Measurements from ENCODE around the gene NQO1. TPM values are rescaled to one million over a fixed set of nuclear protein-coding genes. Genes with fewer than 3 reads are reported as not detected.

NQO1 gene
- total and polyA plus RNA-seq, 2 of the 13 experiments (the other 11 are each of a cell fraction or from before 2014, with no cell fraction given): 464 to 1,060 TPM

DNA sequence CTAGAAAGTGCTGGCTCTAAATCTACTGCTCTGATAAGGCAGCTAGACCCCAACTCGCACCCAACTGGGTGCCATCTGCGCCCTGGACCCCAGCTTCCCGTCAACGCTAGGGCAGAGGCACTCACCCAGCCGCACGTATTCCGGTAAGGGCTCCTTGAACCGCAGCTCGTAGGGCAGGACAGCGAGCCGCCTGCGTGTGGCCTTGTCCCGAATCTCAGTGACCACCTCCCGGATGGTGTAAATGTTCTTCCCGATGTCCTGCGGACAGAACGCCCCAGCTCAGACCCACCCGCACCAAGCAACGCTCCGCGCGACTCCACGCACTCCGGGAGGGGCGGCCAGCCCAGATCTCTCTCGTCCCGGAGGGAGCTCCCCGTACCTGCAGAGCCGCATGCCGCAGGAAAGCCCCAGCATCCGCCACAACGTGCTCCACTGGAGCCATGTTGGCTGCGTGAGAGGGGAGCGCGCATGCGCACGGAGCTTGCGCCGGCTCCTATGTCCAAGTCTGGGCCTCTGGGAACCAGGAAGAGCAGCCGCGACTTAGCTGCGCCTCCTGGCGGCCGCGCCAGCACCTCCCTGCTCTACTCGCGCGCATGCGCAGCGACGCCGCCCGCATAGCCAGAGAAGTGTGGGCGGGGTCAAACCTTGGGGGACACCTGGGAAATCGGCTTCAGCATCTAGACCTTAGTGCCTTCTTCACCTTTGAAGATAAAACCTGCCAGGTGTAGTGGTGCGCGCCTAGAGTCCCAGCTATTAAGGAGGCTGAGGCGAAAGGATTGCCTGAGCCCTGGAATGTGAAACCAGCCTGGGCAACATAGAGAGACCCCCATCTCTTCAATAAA lies 28.3 kb upstream of the NQO1 start, which contains the start of gene NOB1 (continued):
- TF ChIP-seq, protein P1, sequence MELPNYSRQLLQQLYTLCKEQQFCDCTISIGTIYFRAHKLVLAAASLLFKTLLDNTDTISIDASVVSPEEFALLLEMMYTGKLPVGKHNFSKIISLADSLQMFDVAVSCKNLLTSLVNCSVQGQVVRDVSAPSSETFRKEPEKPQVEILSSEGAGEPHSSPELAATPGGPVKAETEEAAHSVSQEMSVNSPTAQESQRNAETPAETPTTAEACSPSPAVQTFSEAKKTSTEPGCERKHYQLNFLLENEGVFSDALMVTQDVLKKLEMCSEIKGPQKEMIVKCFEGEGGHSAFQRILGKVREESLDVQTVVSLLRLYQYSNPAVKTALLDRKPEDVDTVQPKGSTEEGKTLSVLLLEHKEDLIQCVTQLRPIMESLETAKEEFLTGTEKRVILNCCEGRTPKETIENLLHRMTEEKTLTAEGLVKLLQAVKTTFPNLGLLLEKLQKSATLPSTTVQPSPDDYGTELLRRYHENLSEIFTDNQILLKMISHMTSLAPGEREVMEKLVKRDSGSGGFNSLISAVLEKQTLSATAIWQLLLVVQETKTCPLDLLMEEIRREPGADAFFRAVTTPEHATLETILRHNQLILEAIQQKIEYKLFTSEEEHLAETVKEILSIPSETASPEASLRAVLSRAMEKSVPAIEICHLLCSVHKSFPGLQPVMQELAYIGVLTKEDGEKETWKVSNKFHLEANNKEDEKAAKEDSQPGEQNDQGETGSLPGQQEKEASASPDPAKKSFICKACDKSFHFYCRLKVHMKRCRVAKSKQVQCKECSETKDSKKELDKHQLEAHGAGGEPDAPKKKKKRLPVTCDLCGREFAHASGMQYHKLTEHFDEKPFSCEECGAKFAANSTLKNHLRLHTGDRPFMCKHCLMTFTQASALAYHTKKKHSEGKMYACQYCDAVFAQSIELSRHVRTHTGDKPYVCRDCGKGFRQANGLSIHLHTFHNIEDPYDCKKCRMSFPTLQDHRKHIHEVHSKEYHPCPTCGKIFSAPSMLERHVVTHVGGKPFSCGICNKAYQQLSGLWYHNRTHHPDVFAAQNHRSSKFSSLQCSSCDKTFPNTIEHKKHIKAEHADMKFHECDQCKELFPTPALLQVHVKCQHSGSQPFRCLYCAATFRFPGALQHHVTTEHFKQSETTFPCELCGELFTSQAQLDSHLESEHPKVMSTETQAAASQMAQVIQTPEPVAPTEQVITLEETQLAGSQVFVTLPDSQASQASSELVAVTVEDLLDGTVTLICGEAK (IDR thresholded peaks at IDR 0.05): no peak
- TF ChIP-seq, protein P1 (CRISPR knock-in tag; IDR thresholded peaks at IDR 0.05): peak; percentile 92
- TF ChIP-seq ARHGAP35 (CRISPR knock-in tag; IDR thresholded peaks at IDR 0.05; ENCODE audit: borderline replicate concordance): peak; percentile 81
- no peak; the same call in 1 of the 2 replicates for TF ChIP-seq NFE2L2 (IDR thresholded peaks at IDR 0.05; ENCODE audit: low read length)
- peak; percentile 92 for TF ChIP-seq RXRA (CRISPR knock-in tag; IDR thresholded peaks at IDR 0.05)
- peak; percentile 93; the same call in 1 of the 2 replicates for TF ChIP-seq TMF1 (CRISPR knock-in tag; IDR thresholded peaks at IDR 0.05; ENCODE audit: low read depth)
- no peak; the same call in 1 of the 2 replicates for TF ChIP-seq SMAD1 (CRISPR knock-in tag; IDR thresholded peaks at IDR 0.05; ENCODE audit: borderline replicate concordance, low read depth)
- TF ChIP-seq, protein P2, sequence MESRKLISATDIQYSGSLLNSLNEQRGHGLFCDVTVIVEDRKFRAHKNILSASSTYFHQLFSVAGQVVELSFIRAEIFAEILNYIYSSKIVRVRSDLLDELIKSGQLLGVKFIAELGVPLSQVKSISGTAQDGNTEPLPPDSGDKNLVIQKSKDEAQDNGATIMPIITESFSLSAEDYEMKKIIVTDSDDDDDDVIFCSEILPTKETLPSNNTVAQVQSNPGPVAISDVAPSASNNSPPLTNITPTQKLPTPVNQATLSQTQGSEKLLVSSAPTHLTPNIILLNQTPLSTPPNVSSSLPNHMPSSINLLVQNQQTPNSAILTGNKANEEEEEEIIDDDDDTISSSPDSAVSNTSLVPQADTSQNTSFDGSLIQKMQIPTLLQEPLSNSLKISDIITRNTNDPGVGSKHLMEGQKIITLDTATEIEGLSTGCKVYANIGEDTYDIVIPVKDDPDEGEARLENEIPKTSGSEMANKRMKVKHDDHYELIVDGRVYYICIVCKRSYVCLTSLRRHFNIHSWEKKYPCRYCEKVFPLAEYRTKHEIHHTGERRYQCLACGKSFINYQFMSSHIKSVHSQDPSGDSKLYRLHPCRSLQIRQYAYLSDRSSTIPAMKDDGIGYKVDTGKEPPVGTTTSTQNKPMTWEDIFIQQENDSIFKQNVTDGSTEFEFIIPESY (CRISPR knock-in tag; IDR thresholded peaks at IDR 0.05): peak; percentile 65
- peak; percentile 95 for TF ChIP-seq ZNF337 (CRISPR knock-in tag; IDR thresholded peaks at IDR 0.05; ENCODE audit: borderline replicate concordance, low read depth)
- peak; percentile 96; the same call in 1 of the 2 replicates for TF ChIP-seq ZNF431 (CRISPR knock-in tag; IDR thresholded peaks at IDR 0.05; ENCODE audit: borderline replicate concordance, low read depth)
- TF ChIP-seq SRSF9 (IDR thresholded peaks at IDR 0.05; ENCODE audit: borderline replicate concordance, insufficient read depth, low read depth, low read length, poor library complexity, severe bottlenecking): no peak
- TF ChIP-seq SMARCC2 (IDR thresholded peaks at IDR 0.05): no peak
- TF ChIP-seq, protein P3, sequence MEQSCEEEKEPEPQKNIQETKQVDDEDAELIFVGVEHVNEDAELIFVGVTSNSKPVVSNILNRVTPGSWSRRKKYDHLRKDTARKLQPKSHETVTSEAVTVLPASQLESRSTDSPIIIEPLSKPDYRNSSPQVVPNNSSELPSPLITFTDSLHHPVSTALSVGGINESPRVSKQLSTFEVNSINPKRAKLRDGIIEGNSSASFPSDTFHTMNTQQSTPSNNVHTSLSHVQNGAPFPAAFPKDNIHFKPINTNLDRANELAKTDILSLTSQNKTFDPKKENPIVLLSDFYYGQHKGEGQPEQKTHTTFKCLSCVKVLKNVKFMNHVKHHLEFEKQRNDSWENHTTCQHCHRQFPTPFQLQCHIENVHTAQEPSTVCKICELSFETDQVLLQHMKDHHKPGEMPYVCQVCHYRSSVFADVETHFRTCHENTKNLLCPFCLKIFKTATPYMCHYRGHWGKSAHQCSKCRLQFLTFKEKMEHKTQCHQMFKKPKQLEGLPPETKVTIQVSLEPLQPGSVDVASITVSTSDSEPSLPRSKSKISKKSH (CRISPR knock-in tag; IDR thresholded peaks at IDR 0.05; ENCODE audit: borderline replicate concordance): peak; percentile 98
- no peak for TF ChIP-seq CEBPB (IDR thresholded peaks at IDR 0.05; ENCODE audit: borderline replicate concordance, low read depth, low read length)
- no peak for TF ChIP-seq ZNF749 (CRISPR knock-in tag; IDR thresholded peaks at IDR 0.05; ENCODE audit: borderline replicate concordance)

Measured in HepG2 (cell line).